Inferior parietal cortex (tissue), 1 donor: ENCODE data around the gene THAP9.
"Not testable (repeated sequence)": the region's sequence is repeated elsewhere in the genome, so short reads cannot be mapped to it uniquely, and the experiment has no call there.

Experiments
- DNase-seq: peaks from one replicate; pipeline ENCODE4 v3.0.0-alpha.2; 2016; ENCODE audit errors: extremely low spot score

The THAP9 gene

DNA sequence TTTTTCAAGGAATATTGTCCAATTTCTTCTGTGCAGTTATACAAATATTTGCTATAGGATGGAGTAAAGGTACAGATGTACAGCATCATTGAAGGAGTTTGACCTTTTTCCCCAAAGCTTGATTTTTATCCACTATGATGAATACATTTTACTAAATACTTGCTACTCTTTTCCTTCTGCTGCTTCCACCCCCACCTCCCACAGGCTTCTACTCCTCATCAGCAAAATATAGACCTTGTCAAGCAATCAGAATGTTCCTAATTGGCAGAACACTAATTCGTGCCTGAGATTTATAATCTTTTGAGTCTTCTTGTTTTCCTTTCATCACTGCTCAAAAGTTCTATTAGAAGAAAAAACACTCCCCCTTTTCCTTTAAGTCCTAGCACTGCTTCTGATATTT is 3.8 kb upstream of the THAP9 start:
- no peak for DNase-seq

DNA sequence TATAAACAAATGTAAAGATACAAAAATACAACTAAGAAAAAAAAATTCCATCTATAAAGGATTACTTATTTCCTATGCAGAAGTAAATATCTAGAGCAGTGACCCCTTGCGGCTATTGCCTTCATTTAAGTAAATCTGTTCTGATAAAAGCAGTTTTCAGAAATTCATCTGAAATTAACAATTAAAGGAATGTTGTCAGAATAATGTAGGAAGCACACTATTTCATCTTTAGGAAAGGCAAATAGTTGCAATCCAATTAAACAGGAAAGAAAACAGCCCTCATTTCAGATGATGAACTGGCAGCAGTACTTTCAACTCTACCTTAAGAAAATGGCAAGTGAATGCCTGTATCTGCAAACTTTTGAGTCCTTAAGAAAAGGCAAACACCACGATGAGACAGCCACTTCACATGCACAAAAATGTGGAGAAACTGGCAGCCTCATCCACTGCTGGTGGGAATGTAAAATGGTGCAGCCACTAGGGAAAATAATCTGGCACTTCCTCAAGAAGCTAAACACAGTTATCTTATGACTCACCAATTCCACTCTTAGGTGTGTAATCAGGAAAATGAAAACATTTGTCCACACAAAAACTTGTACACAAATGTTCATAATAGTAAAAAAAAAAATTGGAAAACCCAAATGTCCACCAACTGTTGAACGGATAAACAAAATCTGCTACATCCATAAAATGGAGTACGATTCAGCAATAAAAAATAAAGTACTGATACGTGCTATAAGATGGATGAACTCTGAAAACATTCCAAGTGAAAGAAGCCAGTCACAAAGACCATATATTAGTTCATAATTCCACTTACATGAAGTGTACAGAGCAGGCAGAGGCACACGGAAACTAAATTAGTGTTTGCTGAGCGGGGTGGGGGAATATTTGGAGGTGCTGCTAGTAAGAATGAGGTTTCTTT is 2.0 kb upstream of the THAP9 start:
- no peak for DNase-seq

DNA sequence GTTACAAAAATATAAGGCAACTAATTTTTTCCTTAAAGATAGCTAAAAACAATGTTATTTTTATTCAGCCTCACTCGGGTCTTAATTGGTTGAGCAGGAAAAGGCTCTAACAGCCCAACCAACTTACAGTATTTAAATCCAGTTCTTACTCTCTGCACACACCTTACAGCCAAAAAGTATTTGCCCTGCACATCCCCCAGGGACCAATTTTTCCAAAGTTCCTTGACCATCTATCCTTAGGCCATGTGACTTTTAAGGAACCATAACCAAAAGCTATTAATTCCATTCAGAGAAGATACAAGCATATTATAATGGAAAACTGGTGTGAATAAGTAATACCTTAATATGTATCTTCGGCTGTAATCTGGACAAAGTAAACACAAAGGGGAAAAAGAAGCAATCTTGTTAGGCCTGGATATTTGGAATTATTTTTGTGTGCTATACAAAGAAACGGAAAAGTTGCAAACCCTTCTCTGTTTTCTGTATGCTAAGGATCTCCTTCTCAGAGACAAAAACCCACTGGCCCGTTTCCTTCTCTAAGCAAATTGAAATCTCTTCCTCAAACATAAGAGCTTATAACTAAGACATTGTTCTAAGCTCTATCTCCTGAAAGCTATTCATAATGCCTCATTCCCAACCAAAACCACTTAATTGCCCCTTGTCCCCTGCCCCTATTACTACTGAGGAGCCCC is 1.0 kb upstream of the THAP9 start:
- DNase-seq: no peak

DNA sequence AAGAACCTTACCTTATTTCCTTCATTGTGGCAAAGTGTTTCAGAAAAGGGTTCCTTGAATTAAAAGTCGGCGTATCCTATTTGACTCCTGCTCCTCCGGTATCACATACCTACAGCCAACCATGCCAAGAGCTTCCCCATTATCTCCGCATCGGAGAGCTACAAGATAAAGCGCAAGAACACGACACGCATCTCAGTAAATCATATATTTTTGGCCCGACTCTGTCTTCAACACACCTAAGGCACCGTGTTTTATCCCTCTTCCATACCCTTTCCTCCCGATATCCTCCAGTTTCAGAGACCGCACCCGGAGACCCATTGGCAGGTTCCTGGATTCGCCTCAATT is 497 bp upstream of the THAP9 start:
- DNase-seq: no peak

DNA sequence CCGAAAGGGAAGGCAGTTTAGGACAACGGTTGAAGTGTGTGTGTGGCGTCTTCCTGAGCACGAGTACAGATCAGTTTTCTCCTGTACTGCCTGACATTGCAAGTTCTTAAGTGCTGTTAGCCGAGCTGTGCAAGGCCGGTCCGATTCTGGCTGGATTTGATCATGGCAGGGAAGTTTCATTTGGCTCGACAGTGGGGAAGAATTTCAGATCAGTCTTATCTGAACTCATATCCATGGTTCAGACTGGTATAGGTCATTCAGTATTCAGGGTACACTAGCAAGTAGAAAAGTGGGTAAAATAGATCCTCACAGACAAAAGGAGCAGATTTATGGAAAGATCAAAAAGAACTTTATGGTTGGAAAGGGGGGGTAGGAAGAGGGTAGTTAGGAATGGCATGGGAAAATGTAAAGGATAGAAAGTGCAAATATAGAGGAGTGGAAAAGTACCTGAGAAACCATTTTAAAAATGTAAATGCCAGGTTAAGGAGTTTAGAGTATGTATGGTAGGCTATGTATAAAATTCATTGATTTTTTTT is 716 bp downstream of the THAP9 start:
- DNase-seq: no peak

DNA sequence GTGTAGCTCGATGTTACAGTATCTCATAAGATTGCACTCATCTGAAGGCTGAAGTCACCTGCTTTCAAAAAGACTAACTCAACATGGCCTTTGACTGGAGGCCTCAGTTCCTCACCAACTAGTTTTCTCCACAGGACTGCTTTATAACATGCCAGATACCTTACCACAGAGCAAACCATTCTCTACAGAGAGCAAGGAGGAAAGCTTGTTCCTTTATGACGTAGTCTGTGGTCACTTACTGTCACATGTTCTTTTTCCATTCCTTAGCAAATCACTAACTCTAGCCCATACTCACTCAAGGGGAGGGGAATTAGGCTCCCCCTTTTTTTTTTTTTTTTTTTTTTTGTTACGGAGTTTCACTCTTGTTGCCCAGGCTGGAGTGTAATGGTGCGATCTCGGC is 3.2 kb downstream of the THAP9 start:
- no peak for DNase-seq

DNA sequence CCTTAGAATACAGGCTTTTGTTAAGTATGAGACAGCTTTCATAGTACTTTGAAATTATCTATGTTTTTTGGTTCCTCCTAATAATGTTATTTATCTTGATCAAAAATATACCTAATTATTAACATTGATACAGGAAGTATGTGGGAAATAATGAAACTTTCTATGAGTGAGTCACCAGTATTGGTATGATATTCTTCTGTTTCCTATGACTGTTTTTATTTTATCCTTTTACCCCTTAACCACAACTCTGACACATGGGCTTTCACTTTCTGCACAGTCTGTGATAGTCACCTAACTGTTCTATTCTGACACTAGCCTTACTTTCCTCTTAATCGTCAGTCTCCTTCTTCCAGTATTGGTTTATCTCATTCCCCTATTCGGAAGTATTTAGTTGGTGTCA is 4.7 kb downstream of the THAP9 start:
- no peak for DNase-seq

DNA sequence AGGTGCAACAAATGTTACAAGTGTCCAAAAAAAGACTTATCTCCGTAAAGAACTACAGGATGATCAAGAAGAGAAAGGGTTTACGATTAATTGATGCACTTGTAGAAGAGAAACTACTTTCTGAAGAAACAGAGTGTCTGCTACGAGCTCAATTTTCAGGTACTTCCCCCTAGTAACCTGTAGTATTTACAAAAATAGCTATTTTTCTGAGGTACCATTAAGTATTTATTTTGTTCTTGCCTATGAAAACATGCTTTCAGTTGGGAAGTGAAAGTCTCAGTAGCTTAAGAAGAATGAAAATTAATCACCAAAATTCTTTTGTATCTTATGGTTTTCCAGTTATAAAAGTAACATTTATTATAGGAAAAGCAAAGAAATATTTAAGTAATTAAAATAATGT is 5.9 kb downstream of the THAP9 start:
- no peak for DNase-seq

DNA sequence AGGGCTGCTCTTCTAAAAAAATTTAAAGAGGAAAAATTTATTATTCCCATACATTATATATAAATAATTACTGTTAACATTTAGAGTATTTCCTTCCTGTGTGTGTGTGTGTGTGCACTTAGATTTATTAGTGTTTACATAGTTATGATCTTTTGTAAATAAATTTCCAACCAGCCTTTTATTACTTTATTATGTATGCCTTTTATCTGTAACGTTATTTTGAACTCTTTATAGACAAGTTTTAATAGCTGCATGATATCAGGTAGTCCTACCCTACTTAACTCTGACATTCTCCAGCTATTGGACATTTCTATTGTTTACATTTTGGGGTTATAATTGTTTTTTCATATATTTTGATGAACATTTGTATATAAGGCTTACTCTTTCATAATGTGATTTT is 8.8 kb downstream of the THAP9 start:
- no peak for DNase-seq

DNA sequence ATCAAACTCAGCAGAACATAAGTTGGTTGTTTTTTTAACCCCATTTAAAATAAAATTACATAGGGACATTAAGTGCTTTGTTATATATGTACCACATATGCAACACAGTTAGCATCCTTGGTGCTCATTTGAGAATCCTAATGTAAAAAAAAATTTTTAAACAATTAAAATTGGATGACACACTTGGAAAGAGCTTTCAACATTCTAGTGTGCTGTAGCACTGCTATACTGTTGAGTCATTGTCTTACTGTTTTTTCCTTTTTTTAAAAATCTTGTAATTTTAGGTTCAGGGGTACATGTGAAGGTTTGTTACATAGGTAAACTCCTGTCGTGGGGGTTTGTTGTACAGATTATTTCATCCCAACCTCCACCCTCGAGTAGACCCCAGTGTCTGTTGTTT is 12.8 kb downstream of the THAP9 start:
- no peak for DNase-seq

DNA sequence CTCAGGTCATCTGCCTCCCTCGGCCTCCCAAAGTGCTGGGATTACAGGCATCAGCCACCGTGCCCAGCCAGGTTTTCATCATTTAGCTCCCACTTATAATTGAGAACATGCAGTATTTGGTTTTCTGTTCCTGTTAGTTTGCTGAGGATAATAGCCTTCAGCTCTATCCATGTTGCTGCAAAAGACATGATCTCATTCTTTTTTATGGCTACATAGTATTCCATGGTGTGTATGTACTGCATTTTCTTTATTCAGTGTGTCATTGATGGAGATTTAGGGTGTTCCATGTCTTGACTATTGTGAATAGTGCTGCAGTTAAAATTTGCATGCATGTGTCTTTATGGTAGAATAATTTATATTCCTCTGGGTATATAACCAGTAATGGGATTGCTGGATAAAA is 13.4 kb downstream of the THAP9 start:
- not testable (repeated sequence) for DNase-seq

DNA sequence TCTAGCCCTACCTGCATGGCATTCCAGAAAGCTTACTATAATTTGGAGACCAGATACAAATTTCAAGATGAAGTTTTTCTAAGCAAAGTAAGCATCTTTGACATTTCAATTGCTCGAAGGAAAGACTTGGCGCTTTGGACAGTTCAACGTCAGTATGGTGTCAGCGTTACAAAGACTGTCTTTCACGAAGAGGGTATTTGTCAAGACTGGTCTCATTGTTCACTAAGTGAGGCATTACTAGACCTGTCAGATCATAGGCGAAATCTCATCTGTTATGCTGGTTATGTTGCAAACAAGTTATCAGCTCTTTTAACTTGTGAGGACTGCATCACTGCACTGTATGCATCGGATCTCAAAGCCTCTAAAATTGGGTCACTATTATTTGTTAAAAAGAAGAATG is 17.6 kb downstream of the THAP9 start:
- peak; percentile 34 for DNase-seq

DNA sequence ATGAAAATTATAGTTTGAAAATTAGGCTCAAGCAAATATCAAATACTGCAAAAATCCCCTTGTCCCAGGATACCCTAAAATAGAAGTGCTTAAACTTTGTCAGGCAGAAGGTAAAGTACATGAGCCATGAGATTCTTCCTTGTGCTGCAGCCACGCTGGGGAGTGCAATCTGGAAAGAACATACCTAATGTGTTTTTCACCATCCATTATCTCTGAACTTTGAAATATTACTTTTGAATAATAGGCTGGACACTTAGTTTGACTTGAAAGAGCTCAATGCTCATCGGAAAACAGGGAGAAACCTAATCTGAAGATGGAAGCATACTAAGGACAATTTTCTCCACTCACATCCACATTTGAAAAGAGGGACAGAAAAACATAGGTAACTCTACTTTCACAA is 18.9 kb downstream of the THAP9 start:
- no peak for DNase-seq

DNA sequence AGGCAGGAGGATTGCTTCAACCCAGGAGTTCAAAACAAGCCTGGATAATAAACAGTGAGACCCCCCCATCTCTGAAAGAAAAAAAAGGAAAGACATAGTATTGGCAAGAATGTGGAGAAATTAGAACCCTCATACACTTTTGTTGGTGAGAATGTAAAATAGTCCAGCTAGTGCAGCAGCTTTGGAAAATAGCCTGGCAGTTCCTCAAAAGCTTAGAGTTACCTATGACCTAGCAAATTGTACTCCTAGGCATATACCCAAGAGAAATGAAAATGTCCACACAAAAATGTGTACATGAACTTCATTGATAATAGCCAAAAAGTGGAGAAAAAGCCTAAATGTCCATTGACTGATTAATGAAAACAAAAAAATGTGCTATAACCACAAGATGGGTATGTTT is 21.3 kb downstream of the THAP9 start:
- no peak for DNase-seq

DNA sequence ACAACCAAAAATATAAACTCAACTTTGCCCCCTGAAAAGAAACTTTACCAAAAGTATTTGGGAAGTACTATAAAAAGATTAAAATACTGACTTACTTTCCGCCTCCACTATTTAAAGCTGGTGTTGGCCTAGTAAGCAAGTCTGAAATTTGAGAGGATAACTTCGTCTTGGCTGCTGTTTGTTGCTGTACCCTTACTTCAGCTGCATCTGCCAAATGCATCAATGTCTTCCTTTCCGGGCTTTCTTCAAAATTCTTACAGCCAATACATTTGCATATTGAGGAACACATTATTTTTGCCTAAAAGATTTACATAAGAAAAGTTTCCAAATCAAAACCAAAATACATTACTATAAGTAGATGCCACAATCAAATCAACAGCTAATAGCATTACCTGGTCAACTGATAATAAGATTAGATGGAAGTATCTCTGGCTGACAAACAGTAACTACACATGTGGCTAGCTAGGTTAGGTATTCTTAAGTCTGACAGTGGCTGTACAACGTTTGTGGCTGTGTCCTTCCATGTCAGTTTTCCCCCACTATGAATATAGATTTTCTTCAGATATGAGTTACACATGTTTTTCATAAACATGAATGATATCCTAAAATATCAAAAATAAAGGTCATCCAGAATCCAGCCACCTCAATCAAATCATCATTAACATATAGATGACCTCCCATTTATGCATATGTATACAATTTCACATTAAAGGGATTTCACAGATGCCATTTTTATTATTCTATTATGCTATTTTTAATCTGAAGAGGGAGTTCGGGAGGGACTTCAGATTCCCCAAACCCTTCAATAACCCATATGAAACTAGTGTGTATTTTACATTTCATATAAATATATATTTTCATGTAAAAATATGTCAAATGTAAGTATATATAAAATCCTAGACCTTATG is 30.6 kb downstream of the THAP9 start:
- no peak for DNase-seq

DNA sequence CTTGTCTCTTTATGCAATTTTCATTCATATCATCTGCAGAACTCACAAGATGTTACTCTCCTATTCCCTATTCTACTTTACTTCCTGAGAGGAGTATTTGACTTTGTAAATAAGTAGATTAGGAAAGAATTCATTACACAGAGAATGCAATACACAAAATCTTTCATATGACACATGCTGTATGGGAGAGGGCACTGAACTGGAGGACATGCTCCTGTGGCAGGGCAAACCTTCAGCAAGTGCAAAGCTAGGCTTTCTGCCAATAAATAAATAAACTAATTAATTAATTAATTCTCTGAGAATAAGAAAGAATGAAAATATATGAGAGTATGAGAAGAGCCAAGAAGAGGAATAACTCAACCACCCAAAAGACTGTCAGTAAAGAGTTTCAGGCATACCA is 33.9 kb downstream of the THAP9 start:
- no peak for DNase-seq

DNA sequence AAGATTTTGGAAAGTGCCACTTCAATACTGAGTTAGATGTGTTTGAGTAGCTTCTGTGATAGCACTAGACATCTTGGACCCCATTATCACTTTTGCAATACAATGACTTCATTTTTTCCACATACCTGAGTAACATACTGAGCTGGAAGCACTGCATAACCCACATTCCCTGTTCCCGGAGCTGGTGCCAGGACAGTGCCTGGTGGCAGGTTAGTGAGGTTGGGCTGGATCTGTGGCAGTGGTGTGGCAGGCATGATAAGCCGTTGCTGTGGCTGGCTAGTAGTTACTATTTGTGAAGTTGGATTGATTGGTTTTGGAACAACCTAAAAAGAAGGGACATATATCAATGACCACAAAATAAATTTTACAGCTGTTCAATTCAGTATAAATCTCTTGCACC is 38.9 kb downstream of the THAP9 start:
- no peak for DNase-seq

DNA sequence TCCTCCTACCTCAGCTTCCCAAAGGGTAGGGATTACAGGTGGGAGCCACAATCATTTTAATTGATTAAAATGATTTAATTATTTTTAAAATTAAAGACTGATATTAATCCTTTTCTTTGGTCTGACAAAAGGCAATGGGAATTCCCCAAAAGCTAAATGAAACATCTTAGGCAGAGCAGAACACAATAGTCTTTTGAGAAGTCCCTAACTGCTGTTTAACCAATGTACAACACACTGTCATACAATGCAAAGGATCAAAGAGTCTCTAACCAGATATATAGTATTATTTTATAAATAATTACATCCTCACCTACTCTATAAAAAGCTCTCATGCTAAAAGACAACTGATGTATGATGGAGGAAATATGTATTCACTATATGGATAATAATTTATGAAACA is 47.0 kb downstream of the THAP9 start:
- DNase-seq: no peak

DNA sequence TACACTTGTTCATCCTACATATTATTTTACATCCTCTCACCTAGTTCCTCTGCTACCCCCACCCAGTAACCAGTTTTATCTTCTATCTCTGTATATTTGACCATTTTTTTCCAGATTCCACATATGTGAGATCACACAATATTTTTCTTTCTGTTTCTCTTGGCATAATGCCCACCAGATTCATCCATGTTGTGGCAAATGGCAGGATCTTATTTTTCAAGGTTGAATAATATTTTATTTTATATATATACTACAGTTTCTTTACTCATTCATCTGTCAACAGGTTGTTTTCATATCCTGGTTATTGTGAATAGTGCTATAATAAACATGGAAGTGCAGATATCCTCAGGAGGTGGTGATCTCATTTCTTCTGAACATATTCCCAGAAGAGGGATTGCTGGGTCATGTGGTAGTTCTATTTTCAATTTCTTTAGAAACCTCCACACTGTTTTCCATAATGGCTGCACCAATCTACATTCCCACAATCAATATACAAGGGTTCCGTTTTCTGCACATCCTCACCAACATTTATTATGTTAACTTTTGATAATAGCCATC is 48.2 kb downstream of the THAP9 start:
- DNase-seq: no peak

DNA sequence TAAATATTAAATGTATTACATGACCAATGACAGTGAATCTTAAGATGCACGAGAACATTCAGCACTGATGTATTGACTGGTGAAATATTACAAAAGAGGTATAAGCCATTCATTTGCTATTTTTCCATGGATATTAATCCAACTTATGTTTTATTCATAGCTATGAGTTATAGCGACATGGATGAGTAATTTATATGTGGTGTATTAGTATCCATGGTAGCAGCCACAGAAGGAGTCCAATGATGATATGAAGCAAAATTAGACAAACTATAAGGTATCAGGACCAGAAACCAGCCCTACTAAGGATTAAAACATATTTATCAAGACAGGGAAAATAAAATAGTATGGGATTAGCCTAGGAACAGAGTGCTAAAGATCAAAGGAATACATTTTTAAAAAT is 50.7 kb downstream of the THAP9 start:
- no peak for DNase-seq

DNA sequence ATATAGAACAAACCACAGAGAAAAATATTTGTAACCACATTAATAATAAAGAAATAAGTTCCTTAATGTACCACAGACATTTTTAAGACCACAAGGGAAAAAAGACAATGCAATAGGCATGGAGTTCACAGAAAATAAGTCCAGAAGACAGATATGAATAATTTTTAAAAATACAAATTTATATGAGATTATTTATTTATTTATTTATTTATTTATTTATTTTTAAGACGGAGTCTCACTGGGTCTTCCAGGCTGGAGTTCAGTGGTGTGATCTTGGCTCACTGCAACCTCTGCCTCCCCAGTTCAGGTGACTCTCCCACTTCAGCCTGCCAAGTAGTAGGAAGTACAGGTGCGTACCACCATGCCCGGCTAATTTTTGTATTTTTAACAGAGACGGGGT is 53.7 kb downstream of the THAP9 start:
- DNase-seq: no peak

DNA sequence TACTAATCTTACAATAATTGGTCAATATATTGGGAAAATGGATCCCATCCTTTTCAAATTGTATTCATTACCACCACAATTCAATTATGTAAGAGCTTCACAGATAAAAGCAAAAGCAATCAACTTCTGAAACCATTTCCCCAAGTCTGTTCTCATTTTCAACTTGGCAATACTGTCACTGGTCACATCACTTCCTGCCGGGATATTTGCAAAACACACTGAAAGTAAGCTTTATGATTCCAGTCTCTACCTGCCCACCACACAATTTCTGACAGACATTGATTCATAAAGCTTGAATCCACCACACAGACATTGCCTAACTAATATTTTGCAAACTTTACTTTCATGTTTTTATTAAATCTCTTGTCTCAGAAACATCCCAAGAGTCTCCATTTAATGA is 56.5 kb downstream of the THAP9 start:
- DNase-seq: no peak
